ENCODE data around the gene SIGLEC14.

Gene SIGLEC14

DNA sequence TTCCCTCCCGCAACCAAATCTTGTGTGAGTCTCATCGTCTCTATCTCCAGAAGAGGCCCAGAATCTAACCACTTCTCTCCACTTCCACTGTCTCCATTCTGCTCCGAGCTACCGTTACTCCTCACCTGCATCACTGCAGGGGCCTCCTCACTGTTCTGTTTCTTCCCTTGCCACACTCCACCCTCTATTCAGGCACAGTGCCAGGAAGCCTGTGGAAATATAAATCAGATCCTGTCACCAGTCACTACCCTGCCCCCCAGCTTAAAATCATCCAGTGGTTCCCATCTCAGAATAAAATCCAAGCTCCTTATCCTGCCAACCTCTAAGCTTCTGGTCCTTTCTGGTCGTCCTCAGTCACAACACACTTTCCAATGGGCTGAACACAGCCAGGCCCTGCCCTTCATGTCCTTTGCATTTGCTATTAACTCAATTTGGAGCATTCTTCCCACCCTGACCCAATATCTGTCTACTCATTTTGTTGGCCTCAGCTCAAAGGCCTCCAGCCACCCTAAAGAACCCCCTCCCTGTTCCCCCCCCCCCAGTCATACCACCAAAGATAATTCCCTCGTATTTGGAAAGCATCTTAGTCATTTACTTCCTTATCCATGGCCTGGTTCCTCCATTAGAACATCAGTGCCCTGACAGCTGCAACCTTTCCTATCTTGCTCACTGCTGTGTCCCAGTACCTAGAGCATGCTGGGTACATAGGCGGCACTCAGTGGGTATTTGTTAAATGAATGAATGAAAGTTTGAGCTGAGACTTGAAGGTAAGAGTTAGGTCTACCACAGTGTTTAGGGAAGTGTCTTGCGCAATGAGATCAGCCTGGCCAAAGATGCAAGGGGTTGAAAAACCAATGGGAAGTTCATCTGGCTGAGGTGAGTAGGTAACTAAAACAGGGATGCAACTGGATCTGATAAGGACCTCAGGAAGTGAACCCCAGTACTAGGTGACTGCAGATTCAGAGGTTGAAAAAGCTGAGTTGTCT, 51.1 kb downstream of the SIGLEC14 start:
- TF ChIP-seq, protein P1, sequence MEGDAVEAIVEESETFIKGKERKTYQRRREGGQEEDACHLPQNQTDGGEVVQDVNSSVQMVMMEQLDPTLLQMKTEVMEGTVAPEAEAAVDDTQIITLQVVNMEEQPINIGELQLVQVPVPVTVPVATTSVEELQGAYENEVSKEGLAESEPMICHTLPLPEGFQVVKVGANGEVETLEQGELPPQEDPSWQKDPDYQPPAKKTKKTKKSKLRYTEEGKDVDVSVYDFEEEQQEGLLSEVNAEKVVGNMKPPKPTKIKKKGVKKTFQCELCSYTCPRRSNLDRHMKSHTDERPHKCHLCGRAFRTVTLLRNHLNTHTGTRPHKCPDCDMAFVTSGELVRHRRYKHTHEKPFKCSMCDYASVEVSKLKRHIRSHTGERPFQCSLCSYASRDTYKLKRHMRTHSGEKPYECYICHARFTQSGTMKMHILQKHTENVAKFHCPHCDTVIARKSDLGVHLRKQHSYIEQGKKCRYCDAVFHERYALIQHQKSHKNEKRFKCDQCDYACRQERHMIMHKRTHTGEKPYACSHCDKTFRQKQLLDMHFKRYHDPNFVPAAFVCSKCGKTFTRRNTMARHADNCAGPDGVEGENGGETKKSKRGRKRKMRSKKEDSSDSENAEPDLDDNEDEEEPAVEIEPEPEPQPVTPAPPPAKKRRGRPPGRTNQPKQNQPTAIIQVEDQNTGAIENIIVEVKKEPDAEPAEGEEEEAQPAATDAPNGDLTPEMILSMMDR (IDR thresholded peaks at IDR 0.05; ENCODE audit: low read depth, low read length): no peak
- no peak overlapping the region for H3K4me3 ChIP-seq (ENCODE audit: low read depth, low read length)

DNA sequence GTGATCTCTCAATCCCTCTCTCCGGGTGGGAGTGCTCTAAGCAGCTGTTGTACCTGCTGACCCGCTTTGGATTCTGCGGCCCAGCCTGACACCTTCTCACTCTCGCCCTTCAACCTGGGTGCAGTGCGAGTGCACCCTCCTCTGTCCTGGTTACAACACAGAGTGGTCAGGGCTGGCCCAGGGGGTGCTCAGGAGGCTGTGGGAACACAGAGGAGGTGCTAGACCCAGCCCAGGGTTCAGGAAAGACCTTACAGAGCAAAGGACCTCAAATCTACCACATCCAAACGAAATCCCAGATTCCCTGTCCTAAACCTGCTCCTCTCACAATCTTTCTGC, 51.9 kb downstream of the SIGLEC14 start:
- TF ChIP-seq, protein P1 (IDR thresholded peaks at IDR 0.05; ENCODE audit: low read depth, low read length): no peak

DNA sequence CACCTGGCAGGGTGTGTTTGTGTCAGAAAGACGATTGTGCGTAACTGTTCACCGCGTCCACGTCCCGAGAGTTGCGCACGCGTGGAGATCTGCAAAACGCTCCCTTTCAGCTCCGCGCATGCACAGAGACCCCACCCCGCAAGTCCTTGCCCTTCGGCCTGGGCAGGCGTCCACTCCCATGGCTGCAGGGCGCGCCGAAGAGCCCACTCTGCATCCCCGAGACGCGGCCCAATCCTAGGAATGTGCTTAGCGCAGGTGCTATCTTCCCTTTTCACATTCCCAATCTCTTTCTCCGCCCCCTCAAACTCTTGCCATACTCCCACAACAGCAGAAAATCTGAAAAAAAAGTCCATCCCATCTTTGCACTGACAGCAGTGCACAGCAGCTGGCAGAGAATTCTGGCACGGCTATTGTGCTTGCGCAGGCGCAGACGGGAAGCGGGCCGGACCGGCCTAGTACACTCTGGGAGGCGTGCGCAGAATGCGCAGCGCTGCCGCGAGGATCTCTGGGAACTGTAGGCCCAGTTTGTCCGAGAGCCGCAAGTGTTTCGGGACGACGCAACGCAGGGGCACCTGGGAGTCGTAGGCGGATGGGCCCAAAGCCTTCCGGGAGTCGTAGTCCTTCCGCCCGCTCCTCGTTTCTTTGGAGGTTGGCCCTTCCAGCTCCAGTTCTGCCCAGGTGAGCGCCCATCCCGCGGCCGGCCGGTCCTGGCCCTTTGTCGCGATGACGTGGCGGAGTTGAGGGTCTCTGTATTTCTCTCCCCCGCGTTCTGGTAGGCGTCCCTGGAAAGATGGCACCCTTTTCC, 52.5 kb downstream of the SIGLEC14 start:
- TF ChIP-seq, protein P1 (IDR thresholded peaks at IDR 0.05; ENCODE audit: low read depth, low read length): no peak
- peak overlapping the region; percentile 71 for H3K4me3 ChIP-seq (ENCODE audit: low read depth, low read length)

More for the DNA sequence above, 51.9 kb downstream of the SIGLEC14 start:
- H3K4me3 ChIP-seq (ENCODE audit: low read depth, low read length): peak overlapping the region; percentile 71

DNA sequence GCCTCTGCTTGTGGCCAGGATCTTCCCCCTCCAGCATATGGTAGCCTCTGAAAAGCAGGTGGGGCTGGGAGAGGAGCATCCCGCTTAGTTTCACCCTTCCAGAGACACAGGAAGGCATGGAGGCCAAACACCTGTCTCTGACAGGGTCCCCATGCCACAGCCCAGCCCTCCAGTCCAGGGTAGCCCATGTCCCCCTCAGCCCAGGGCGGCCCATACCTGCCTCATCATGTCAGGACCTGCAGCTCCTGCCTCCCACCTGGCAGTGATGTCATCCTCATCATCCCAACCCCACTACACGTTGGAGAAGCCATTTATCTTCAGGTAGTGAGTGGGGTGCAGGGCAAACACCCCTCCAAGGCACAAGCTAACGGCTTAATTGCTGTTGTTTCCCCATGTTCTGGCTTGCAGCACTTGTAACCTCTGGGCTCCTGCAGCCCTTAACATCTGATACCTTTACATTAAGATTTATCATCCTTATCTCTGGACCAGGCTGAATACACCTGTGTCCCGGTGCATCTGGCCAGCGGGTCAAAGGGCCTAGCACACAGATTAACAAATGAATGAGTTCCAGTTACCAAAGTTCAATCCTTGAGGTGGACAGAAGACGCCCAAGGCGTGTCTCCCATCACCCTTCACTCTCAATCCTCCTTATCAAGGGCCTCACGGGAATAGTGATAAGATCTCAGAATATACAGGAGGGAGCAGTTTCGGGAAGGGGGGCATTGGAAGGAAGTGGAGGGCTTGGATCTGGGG, 53.3 kb downstream of the SIGLEC14 start:
- H3K4me3 ChIP-seq (ENCODE audit: low read depth, low read length): peak overlapping the region; percentile 71
- TF ChIP-seq, protein P1 (IDR thresholded peaks at IDR 0.05; ENCODE audit: low read depth, low read length): no peak

Measured in WI38 (cell line).